Daoy (cell line): ENCODE results near the gene FXYD7. TPM values are rescaled to one million over a fixed set of nuclear protein-coding genes. Genes with fewer than 3 reads are reported as not detected.
"Not testable (repeated sequence)": the region's sequence is repeated elsewhere in the genome, so short reads cannot be mapped to it uniquely, and the experiment has no call there.

Experiments used
- DNase-seq: peaks from one replicate; pipeline ENCODE4 v3.0.0-alpha.2; 2015; ENCODE audit warnings: low read depth
- total RNA-seq: library from RNA; depleted of rRNA; stranded (reverse); fragments of >200 nt; shearing (Covaris generic); gene quantifications from 2 replicates; pipeline ENCODE4 v1.2.3, GENCODE V29; 2014

Gene FXYD7
- total RNA-seq, 1 experiment from 2014 or later: 0.29 TPM

- no peak for DNase-seq
Observed at GRCh38 chr19:35165200-35166058, 22.4 kb downstream of the FXYD7 start.

GRCh38 chr19:35166100-35167063 lies 23.3 kb downstream of the FXYD7 start:
- no peak for DNase-seq

GRCh38 chr19:35167251-35168119 lies 24.4 kb downstream of the FXYD7 start:
- no peak for DNase-seq

GRCh38 chr19:35168196-35168595 lies 25.1 kb downstream of the FXYD7 start:
- DNase-seq: peak; percentile 49

GRCh38 chr19:35169221-35169995 lies 26.4 kb downstream of the FXYD7 start:
- DNase-seq: no peak

- DNase-seq: no peak
Observed at GRCh38 chr19:35170359-35171061, 27.5 kb downstream of the FXYD7 start.

GRCh38 chr19:35171730-35172129 lies 28.7 kb downstream of the FXYD7 start:
- no peak for DNase-seq

GRCh38 chr19:35174226-35174625 lies 31.2 kb downstream of the FXYD7 start:
- no peak for DNase-seq

- DNase-seq: no peak
Observed at GRCh38 chr19:35176181-35176570, 33.1 kb downstream of the FXYD7 start.

GRCh38 chr19:35177377-35178274 lies 34.6 kb downstream of the FXYD7 start:
- DNase-seq: no peak

- no peak for DNase-seq
Observed at GRCh38 chr19:35178701-35179100, 35.6 kb downstream of the FXYD7 start.

- DNase-seq: no peak
Observed at GRCh38 chr19:35179830-35180229, 36.8 kb downstream of the FXYD7 start.

- DNase-seq: no peak
Observed at GRCh38 chr19:35181387-35181786, 38.3 kb downstream of the FXYD7 start.

- DNase-seq: no peak
Observed at GRCh38 chr19:35184267-35184666, 41.2 kb downstream of the FXYD7 start.

GRCh38 chr19:35184884-35185283 lies 41.8 kb downstream of the FXYD7 start:
- DNase-seq: no peak

GRCh38 chr19:35194012-35194984 lies 51.2 kb downstream of the FXYD7 start:
- no peak for DNase-seq

GRCh38 chr19:35195830-35196229 lies 52.8 kb downstream of the FXYD7 start:
- no peak for DNase-seq

GRCh38 chr19:35196861-35197260 lies 53.8 kb downstream of the FXYD7 start:
- not testable (repeated sequence) for DNase-seq
